ENCODE results near the gene MAB21L4.
A peak's percentile ranks its signal among the peaks of the same experiment; 100 is the strongest.

MAB21L4 gene

GRCh38 chr2:240840435-240841060 is 55.4 kb downstream of the MAB21L4 start:
- peak; percentile 34 for TF ChIP-seq CTCF (IDR thresholded peaks at IDR 0.05; ENCODE audit: borderline replicate concordance, control extremely low read depth, extremely low read depth, insufficient read depth, missing control alignments)
- DNase-seq (ENCODE audit: low spot score) = peak; percentile 72
- in situ Hi-C loops (cut with MboI; ENCODE audit: low sequenced_read_pairs, unreplicated experiment) = no loop called here

- DNase-seq (ENCODE audit: low spot score) = no peak
- in situ Hi-C loops (cut with MboI; ENCODE audit: low sequenced_read_pairs, unreplicated experiment) = no loop called here
- TF ChIP-seq CTCF (IDR thresholded peaks at IDR 0.05; ENCODE audit: borderline replicate concordance, control extremely low read depth, extremely low read depth, insufficient read depth, missing control alignments) = no peak
Observed at GRCh38 chr2:240839152-240840143, 56.5 kb downstream of the MAB21L4 start.

- no peak for TF ChIP-seq CTCF (IDR thresholded peaks at IDR 0.05; ENCODE audit: borderline replicate concordance, control extremely low read depth, extremely low read depth, insufficient read depth, missing control alignments)
- no peak for DNase-seq (ENCODE audit: low spot score)
- in situ Hi-C loops (cut with MboI; ENCODE audit: low sequenced_read_pairs, unreplicated experiment) = no loop called here
Observed at GRCh38 chr2:240837621-240838020, 58.3 kb downstream of the MAB21L4 start.

- in situ Hi-C loops (cut with MboI; ENCODE audit: low sequenced_read_pairs, unreplicated experiment) = no loop called here
- no peak for DNase-seq (ENCODE audit: low spot score)
- no peak for TF ChIP-seq CTCF (IDR thresholded peaks at IDR 0.05; ENCODE audit: borderline replicate concordance, control extremely low read depth, extremely low read depth, insufficient read depth, missing control alignments)
Observed at GRCh38 chr2:240836781-240837467, 59.0 kb downstream of the MAB21L4 start.
